Measurements from ENCODE around the gene ATXN7L2. TPM values are rescaled to one million over a fixed set of nuclear protein-coding genes. Genes with fewer than 3 reads are reported as not detected.

The ATXN7L2 gene
- total and polyA plus RNA-seq, 7 donors = 4.4 to 14.1 (median 5.2) TPM

GRCh38 chr1:109538827-109539555 is 55.3 kb downstream of the ATXN7L2 start:
- Histone ChIP-seq H3K9me3 (no peaks in the 10 kb centered on the region), H3K4me1 (peaks cover 38% of the 10 kb centered on the region), H3K4me3 (no peak overlapping the region), H3K36me3 (ENCODE audit: insufficient read depth in 1 of 2, low read depth in 1 of 2) (no peaks in the 10 kb centered on the region), H3K27me3 (ENCODE audit: insufficient read depth in 3 of 3, low read length in 2 of 3) (no peaks in the 10 kb centered on the region), H3K27ac (no peak overlapping the region)
- TF ChIP-seq CTCF (IDR thresholded peaks at IDR 0.05) = no peak
- WGBS, 3 donors = 91 to 94% (median 93%) methylated on average over 9 of the region's 9 CpGs
- no peak for DNase-seq
- intact Hi-C loops (cut with DNase I) = no loop called here
- ATAC-seq = no peak

GRCh38 chr1:109539676-109540075 is 56.0 kb downstream of the ATXN7L2 start, which contains the start of gene GPR61:
Gene GPR61, plus strand, starts transcription at chr1:109539872. Its CDS starts 3,151 bp downstream, at chr1:109543023.
- no peak for ATAC-seq
- no peak for DNase-seq
- intact Hi-C loops (cut with DNase I) = no loop called here

GRCh38 chr1:109541102-109541501 is 57.4 kb downstream of the ATXN7L2 start:
- Histone ChIP-seq H3K4me1 (peaks cover 20% of the 10 kb centered on the region), H3K27ac (no peak overlapping the region), H3K4me3 (no peak overlapping the region), H3K27me3 (ENCODE audit: insufficient read depth in 3 of 3, low read length in 2 of 3) (no peaks in the 10 kb centered on the region), H3K36me3 (ENCODE audit: insufficient read depth in 1 of 2, low read depth in 1 of 2) (no peaks in the 10 kb centered on the region), H3K9me3 (no peaks in the 10 kb centered on the region)
- DNase-seq (no peak), ATAC-seq (no peak)
- intact Hi-C loops (cut with DNase I) = no loop called here
- no peak for TF ChIP-seq CTCF (IDR thresholded peaks at IDR 0.05)
- 28 to 50% (median 38%) methylated on average over 3 of the region's 3 CpGs for WGBS, 3 donors

More at GRCh38 chr1:109539676-109540075, 56.0 kb downstream of the ATXN7L2 start, which contains the start of gene GPR61:
- no peaks in the 10 kb centered on the region for H3K27me3 ChIP-seq (ENCODE audit: insufficient read depth in 3 of 3, low read length in 2 of 3)
- no peak within 1 kb of the TSS for H3K4me3 ChIP-seq
- peaks cover 34% of the 10 kb centered on the region for H3K4me1 ChIP-seq
- no peak within 1 kb of the TSS for H3K27ac ChIP-seq
- 56 to 63% (median 62%) methylated on average over 7 of the region's 7 CpGs for WGBS, 3 donors
- TF ChIP-seq CTCF (IDR thresholded peaks at IDR 0.05) = no peak
- no peaks in the 10 kb centered on the region for H3K36me3 ChIP-seq (ENCODE audit: insufficient read depth in 1 of 2, low read depth in 1 of 2)
- H3K9me3 ChIP-seq = no peaks in the 10 kb centered on the region

Other genes with a start within 250 kb of the ATXN7L2 start
- 10 to 100 TPM in 2 of 4 donors, 1 to 10 TPM in 2; 5.7 to 12.5 (median 10.6) TPM for gene CELSR2, start 234.4 kb upstream of the ATXN7L2 start, total RNA-seq
- gene CELSR2, start 234.4 kb upstream of the ATXN7L2 start, polyA plus RNA-seq = 1 to 10 TPM in 2 of 3 donors, under 1 TPM in 1; 0.69 to 6.9 (median 3.7) TPM
- gene PSRC1, start 200.8 kb upstream of the ATXN7L2 start, total RNA-seq = 1 to 10 TPM in 1 of 4 donors, under 1 TPM in 3; 0.54 to 1.7 (median 0.57) TPM
- gene PSRC1, start 200.8 kb upstream of the ATXN7L2 start, polyA plus RNA-seq = 1 to 10 TPM in 2 of 3 donors, under 1 TPM in 1; 0.14 to 2.0 (median 1.3) TPM
- 1 to 10 TPM in 2 of 4 donors, under 1 TPM in 2; 0.57 to 2.2 (median 1.3) TPM for gene MYBPHL, start 176.9 kb upstream of the ATXN7L2 start, total RNA-seq
- under 1 TPM in 2 of 3 donors, not detected in 1; 0.17 to 0.55 TPM for gene MYBPHL, start 176.9 kb upstream of the ATXN7L2 start, polyA plus RNA-seq
- 100 to 1,000 TPM; 123 to 363 (median 207) TPM for gene SORT1, start 86.0 kb upstream of the ATXN7L2 start, total RNA-seq
- 100 to 1,000 TPM in 1 of 3 donors, 10 to 100 TPM in 2; 15.8 to 131 (median 81.9) TPM for gene SORT1, start 86.0 kb upstream of the ATXN7L2 start, polyA plus RNA-seq
- 100 to 1,000 TPM in 1 of 4 donors, 10 to 100 TPM in 3; 58.1 to 123 (median 94.6) TPM for gene PSMA5, start 57.5 kb upstream of the ATXN7L2 start, total RNA-seq
- 100 to 1,000 TPM in 2 of 3 donors, 10 to 100 TPM in 1; 90.6 to 213 (median 146) TPM for gene PSMA5, start 57.5 kb upstream of the ATXN7L2 start, polyA plus RNA-seq
- 100 to 1,000 TPM; 125 to 203 (median 163) TPM for gene SYPL2, start 17.4 kb upstream of the ATXN7L2 start, total RNA-seq
- gene SYPL2, start 17.4 kb upstream of the ATXN7L2 start, polyA plus RNA-seq = 10 to 100 TPM; 35.3 to 67.8 (median 66.2) TPM
- 1 to 10 TPM; 2.4 to 4.0 (median 3.7) TPM for gene CYB561D1, start 10.2 kb downstream of the ATXN7L2 start, total RNA-seq
- gene CYB561D1, start 10.2 kb downstream of the ATXN7L2 start, polyA plus RNA-seq = 10 to 100 TPM in 1 of 3 donors, 1 to 10 TPM in 2; 1.8 to 15.0 (median 3.5) TPM
- gene AMIGO1, start 25.8 kb downstream of the ATXN7L2 start, total RNA-seq = 10 to 100 TPM in 3 of 4 donors, 1 to 10 TPM in 1; 8.7 to 16.6 (median 11.4) TPM
- gene AMIGO1, start 25.8 kb downstream of the ATXN7L2 start, polyA plus RNA-seq = 10 to 100 TPM in 1 of 3 donors, 1 to 10 TPM in 2; 3.1 to 16.0 (median 8.0) TPM
- 1 to 10 TPM in 1 of 4 donors, under 1 TPM in 1, not detected in 2; 0.18 to 1.4 TPM for gene GPR61, start 56.0 kb downstream of the ATXN7L2 start, total RNA-seq
- gene GPR61, start 56.0 kb downstream of the ATXN7L2 start, polyA plus RNA-seq = under 1 TPM in 1 of 3 donors, not detected in 2; 0.10 TPM
- 1 to 10 TPM; 1.4 to 2.3 (median 1.7) TPM for gene GNAI3, start 64.7 kb downstream of the ATXN7L2 start, total RNA-seq
- 1 to 10 TPM in 2 of 3 donors, under 1 TPM in 1; 0.96 to 2.9 (median 1.5) TPM for gene GNAI3, start 64.7 kb downstream of the ATXN7L2 start, polyA plus RNA-seq
- not detected for gene GNAT2, start 135.7 kb downstream of the ATXN7L2 start, total RNA-seq
- gene GNAT2, start 135.7 kb downstream of the ATXN7L2 start, polyA plus RNA-seq = under 1 TPM in 2 of 3 donors, not detected in 1; 0.07 to 0.16 TPM
- 10 to 100 TPM in 1 of 4 donors, 1 to 10 TPM in 3; 7.3 to 13.1 (median 8.7) TPM for gene AMPD2, start 135.9 kb downstream of the ATXN7L2 start, total RNA-seq
- 10 to 100 TPM in 1 of 3 donors, 1 to 10 TPM in 2; 4.2 to 13.9 (median 5.6) TPM for gene AMPD2, start 135.9 kb downstream of the ATXN7L2 start, polyA plus RNA-seq
- gene GSTM4, start 172.2 kb downstream of the ATXN7L2 start, total RNA-seq = 10 to 100 TPM; 35.0 to 56.2 (median 46.9) TPM
- 10 to 100 TPM; 26.0 to 46.8 (median 42.9) TPM for gene GSTM4, start 172.2 kb downstream of the ATXN7L2 start, polyA plus RNA-seq
- 100 to 1,000 TPM in 2 of 4 donors, 10 to 100 TPM in 2; 38.7 to 175 (median 105) TPM for gene GSTM2, start 184.2 kb downstream of the ATXN7L2 start, total RNA-seq
- gene GSTM2, start 184.2 kb downstream of the ATXN7L2 start, polyA plus RNA-seq = 10 to 100 TPM; 35.5 to 86.8 (median 61.4) TPM
- 10 to 100 TPM in 2 of 4 donors, under 1 TPM in 1, not detected in 1; 0.42 to 89.4 (median 27.6) TPM for gene GSTM1, start 203.9 kb downstream of the ATXN7L2 start, total RNA-seq
- gene GSTM1, start 203.9 kb downstream of the ATXN7L2 start, polyA plus RNA-seq = 10 to 100 TPM in 2 of 3 donors, under 1 TPM in 1; 0.21 to 41.2 (median 27.5) TPM
- gene GSTM5, start 228.3 kb downstream of the ATXN7L2 start, total RNA-seq = 1 to 10 TPM in 2 of 4 donors, under 1 TPM in 2; 0.61 to 5.0 (median 1.1) TPM
- 1 to 10 TPM in 2 of 3 donors, under 1 TPM in 1; 0.53 to 1.4 (median 1.1) TPM for gene GSTM5, start 228.3 kb downstream of the ATXN7L2 start, polyA plus RNA-seq

Measured in psoas muscle (tissue), 8 donors.